SK-N-SH (cell line): ENCODE data around the gene AMZ1. TPM values are rescaled to one million over a fixed set of nuclear protein-coding genes. Genes with fewer than 3 reads are reported as not detected.

Experiments used
- CHD2 ChIP-seq: fragments of 150-350 bp; IDR thresholded peaks from 2 replicates; pipeline ENCODE4 v1.6.1; 2018; ENCODE audit warnings: low read length; ENCODE audit not compliant: partially characterized antibody
- CTCF ChIP-seq: fragments of 200-600 bp; sonication (generic); IDR thresholded peaks from 2 replicates; pipeline ENCODE4 v1.6.1; 2017; ENCODE audit warnings: antibody characterized with exemption, mild to moderate bottlenecking, moderate library complexity
- ELF1 ChIP-seq: IDR thresholded peaks from 2 replicates; pipeline ENCODE4 v1.4.0; 2012
- EP300 ChIP-seq, 2 experiments: IDR thresholded peaks; 2 replicates each; pipeline versions ENCODE4 v1.4.0 to v1.6.1; 2012; ENCODE audit warnings: borderline replicate concordance in 1 of 2, low read depth in 1 of 2, low read length in 1 of 2
- EZH2phosphoT487 ChIP-seq: fragments of 200-600 bp; sonication (generic); IDR thresholded peaks from 2 replicates; pipeline ENCODE4 v1.6.1; 2017; ENCODE audit warnings: low read depth, mixed run types, mild to moderate bottlenecking, antibody characterized with exemption, moderate library complexity, borderline replicate concordance
- FOXJ3 ChIP-seq: sonication (generic); formaldehyde crosslinking; IDR thresholded peaks from 2 replicates; pipeline ENCODE4 v1.5.1; 2020; ENCODE audit warnings: mild to moderate bottlenecking, missing genetic modification reagents
- FOXM1 ChIP-seq: IDR thresholded peaks from 2 replicates; pipeline ENCODE4 v1.4.0; 2012; ENCODE audit warnings: low read depth, mild to moderate bottlenecking
- JUND ChIP-seq: IDR thresholded peaks from 2 replicates; pipeline ENCODE4 v1.4.0; 2012
- MEF2A ChIP-seq: IDR thresholded peaks from 2 replicates; pipeline ENCODE4 v1.4.0; 2012; ENCODE audit warnings: low read depth, borderline replicate concordance
- NFIC ChIP-seq: IDR thresholded peaks from 2 replicates; pipeline ENCODE4 v1.4.0; 2012; ENCODE audit warnings: borderline replicate concordance
- NRF1 ChIP-seq: IDR thresholded peaks from 2 replicates; pipeline ENCODE4 v1.6.1; 2012; ENCODE audit warnings: low read depth, mild to moderate bottlenecking, low read length
- RFX5 ChIP-seq: IDR thresholded peaks from 2 replicates; pipeline ENCODE4 v1.6.1; 2012; ENCODE audit warnings: mild to moderate bottlenecking, improper control_type of control experiment, low read length
- SIN3A ChIP-seq: IDR thresholded peaks from 2 replicates; pipeline ENCODE4 v1.6.1; 2012; ENCODE audit warnings: low read depth, mild to moderate bottlenecking, low read length, moderate library complexity, borderline replicate concordance
- SMC3 ChIP-seq: IDR thresholded peaks from 2 replicates; pipeline ENCODE4 v1.6.1; 2012; ENCODE audit warnings: low read depth, low read length, improper control_type of control experiment
- TAF1 ChIP-seq: IDR thresholded peaks from 2 replicates; pipeline ENCODE4 v1.6.1; 2012; ENCODE audit warnings: low read depth, mild to moderate bottlenecking, low read length, moderate library complexity, borderline replicate concordance
- TEAD4 ChIP-seq: IDR thresholded peaks from 2 replicates; pipeline ENCODE4 v1.4.0; 2012; ENCODE audit warnings: mild to moderate bottlenecking, borderline replicate concordance; ENCODE audit not compliant: insufficient read depth
- USF2 ChIP-seq: fragments of 150-350 bp; IDR thresholded peaks from 2 replicates; pipeline ENCODE4 v1.6.1; 2017; ENCODE audit warnings: antibody characterized with exemption, low read length, low read depth, borderline replicate concordance
- YY1 ChIP-seq: IDR thresholded peaks from 2 replicates; pipeline ENCODE4 v1.4.0; 2012; ENCODE audit warnings: low read depth, mild to moderate bottlenecking
- polyA plus RNA-seq, 3 experiments: library from polyadenylated mRNA; depleted of rRNA; stranded (reverse); fragments of >200 nt; gene quantifications; 2 replicates each; pipeline ENCODE4 v1.2.3, GENCODE V29; 2012
- TF ChIP-seq, protein P1 (sequence below): fragments of 150-350 bp; IDR thresholded peaks from 2 replicates; pipeline ENCODE4 v1.6.1; 2016; ENCODE audit warnings: mild to moderate bottlenecking, low read depth, low read length
- TF ChIP-seq, protein P2 (sequence below): IDR thresholded peaks from 2 replicates; pipeline ENCODE4 v1.6.1; 2012; ENCODE audit warnings: mild to moderate bottlenecking, low read depth, low read length, moderate library complexity
- TF ChIP-seq, protein P3 (sequence below): IDR thresholded peaks from 2 replicates; pipeline ENCODE4; 2012

Gene AMZ1
- polyA plus RNA-seq, 1 of the 3 experiments (the other 2 are of a cell fraction), result 0.15 TPM

DNA sequence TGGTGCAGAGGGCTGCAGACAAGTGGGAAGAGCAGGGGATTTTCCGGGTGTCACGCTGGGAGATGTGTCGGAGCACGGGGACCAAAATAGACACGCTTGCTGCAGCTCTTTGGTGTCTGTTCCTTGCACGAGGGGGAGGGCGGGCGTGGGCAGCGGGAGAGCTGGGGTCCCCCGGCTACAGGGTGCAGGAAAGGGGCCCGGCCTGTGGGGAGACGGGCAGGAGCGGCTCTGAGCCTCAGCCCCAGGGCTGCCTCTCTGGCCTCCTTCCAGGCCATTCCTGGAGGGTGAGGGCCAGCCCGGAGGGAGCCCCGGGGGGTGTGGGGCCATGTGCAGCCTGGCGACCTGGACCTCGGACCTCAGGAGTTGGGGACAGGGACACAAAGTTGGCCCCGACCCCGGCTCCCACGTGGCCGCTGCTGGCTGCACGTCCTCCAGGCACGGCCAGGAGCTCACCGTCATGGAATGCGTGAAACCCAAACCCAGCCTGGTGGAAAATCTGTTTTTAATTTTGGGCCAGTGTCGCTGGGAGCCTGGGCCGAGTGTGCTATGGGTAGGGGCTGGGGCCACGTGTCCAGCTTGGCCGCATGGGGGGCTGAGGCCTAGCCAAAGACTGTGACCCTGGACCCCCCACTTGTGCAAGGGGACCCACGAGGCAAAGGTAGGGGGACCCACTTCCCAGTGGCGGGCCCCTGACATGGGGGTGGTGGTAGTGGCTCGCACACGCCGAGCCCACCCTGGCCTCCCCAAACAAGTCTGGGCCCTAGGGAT lies 49.6 kb upstream of the AMZ1 start (continued):
- TF ChIP-seq USF2 (peak; percentile 48), TAF1 (peak; percentile 37), EZH2phosphoT487 (no peak), ELF1 (no peak), MEF2A (no peak), JUND (no peak; the same call in 1 of the 2 replicates), NFIC (peak; percentile 89), NRF1 (no peak), RFX5 (no peak), FOXM1 (no peak), EP300 (IDR thresholded peaks at IDR 0.05; ENCODE audit: borderline replicate concordance in 1 of 2, low read depth in 1 of 2, low read length in 1 of 2) (peak; percentile 22 to 72; a peak in 2 of 4 replicates), CTCF (no peak), TEAD4 (peak; percentile 82), SIN3A (peak; percentile 87), SMC3 (no peak), FOXJ3 (CRISPR knock-in tag) (peak; percentile 43; the same call in 1 of the 2 replicates), CHD2 (peak; percentile 74), YY1 (no peak)
- TF ChIP-seq, protein P1, sequence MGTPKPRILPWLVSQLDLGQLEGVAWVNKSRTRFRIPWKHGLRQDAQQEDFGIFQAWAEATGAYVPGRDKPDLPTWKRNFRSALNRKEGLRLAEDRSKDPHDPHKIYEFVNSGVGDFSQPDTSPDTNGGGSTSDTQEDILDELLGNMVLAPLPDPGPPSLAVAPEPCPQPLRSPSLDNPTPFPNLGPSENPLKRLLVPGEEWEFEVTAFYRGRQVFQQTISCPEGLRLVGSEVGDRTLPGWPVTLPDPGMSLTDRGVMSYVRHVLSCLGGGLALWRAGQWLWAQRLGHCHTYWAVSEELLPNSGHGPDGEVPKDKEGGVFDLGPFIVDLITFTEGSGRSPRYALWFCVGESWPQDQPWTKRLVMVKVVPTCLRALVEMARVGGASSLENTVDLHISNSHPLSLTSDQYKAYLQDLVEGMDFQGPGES, result no peak
- TF ChIP-seq, protein P2, sequence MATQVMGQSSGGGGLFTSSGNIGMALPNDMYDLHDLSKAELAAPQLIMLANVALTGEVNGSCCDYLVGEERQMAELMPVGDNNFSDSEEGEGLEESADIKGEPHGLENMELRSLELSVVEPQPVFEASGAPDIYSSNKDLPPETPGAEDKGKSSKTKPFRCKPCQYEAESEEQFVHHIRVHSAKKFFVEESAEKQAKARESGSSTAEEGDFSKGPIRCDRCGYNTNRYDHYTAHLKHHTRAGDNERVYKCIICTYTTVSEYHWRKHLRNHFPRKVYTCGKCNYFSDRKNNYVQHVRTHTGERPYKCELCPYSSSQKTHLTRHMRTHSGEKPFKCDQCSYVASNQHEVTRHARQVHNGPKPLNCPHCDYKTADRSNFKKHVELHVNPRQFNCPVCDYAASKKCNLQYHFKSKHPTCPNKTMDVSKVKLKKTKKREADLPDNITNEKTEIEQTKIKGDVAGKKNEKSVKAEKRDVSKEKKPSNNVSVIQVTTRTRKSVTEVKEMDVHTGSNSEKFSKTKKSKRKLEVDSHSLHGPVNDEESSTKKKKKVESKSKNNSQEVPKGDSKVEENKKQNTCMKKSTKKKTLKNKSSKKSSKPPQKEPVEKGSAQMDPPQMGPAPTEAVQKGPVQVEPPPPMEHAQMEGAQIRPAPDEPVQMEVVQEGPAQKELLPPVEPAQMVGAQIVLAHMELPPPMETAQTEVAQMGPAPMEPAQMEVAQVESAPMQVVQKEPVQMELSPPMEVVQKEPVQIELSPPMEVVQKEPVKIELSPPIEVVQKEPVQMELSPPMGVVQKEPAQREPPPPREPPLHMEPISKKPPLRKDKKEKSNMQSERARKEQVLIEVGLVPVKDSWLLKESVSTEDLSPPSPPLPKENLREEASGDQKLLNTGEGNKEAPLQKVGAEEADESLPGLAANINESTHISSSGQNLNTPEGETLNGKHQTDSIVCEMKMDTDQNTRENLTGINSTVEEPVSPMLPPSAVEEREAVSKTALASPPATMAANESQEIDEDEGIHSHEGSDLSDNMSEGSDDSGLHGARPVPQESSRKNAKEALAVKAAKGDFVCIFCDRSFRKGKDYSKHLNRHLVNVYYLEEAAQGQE, result 0 out of 2 replicates have a peak, but pooled peaks have one; percentile 15
- TF ChIP-seq, protein P3, sequence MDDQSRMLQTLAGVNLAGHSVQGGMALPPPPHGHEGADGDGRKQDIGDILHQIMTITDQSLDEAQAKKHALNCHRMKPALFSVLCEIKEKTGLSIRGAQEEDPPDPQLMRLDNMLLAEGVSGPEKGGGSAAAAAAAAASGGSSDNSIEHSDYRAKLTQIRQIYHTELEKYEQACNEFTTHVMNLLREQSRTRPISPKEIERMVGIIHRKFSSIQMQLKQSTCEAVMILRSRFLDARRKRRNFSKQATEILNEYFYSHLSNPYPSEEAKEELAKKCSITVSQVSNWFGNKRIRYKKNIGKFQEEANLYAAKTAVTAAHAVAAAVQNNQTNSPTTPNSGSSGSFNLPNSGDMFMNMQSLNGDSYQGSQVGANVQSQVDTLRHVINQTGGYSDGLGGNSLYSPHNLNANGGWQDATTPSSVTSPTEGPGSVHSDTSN, result no peak
